HepG2 (cell line): ENCODE data around the gene CREB3. TPM values are rescaled to one million over a fixed set of nuclear protein-coding genes. Genes with fewer than 3 reads are reported as not detected.

Experiments
- CHD4 ChIP-seq: fragments of 200-600 bp; sonication (generic); IDR thresholded peaks from 2 replicates; pipeline ENCODE4 v1.7.0; 2017; ENCODE audit warnings: mild to moderate bottlenecking, low read length, borderline replicate concordance
- DNMT1 ChIP-seq: sonication (generic); formaldehyde crosslinking; IDR thresholded peaks from 2 replicates; pipeline ENCODE4 v1.5.1; 2020; ENCODE audit warnings: mild to moderate bottlenecking, missing genetic modification reagents
- FOXJ3 ChIP-seq: sonication (generic); formaldehyde crosslinking; IDR thresholded peaks from 2 replicates; pipeline ENCODE4 v1.4.0; 2020; ENCODE audit warnings: missing genetic modification reagents, mild to moderate bottlenecking, borderline replicate concordance
- HES4 ChIP-seq: sonication (generic); formaldehyde crosslinking; IDR thresholded peaks from 2 replicates; pipeline ENCODE4 v1.9.0; 2021; ENCODE audit warnings: mild to moderate bottlenecking, missing genetic modification reagents, borderline replicate concordance
- HNRNPUL1 ChIP-seq: fragments of 200-400 bp; formaldehyde crosslinking; IDR thresholded peaks from 2 replicates; pipeline ENCODE4 v1.6.1; 2017; ENCODE audit warnings: low read depth, mild to moderate bottlenecking, low read length, moderate library complexity
- KLF16 ChIP-seq, 2 experiments: sonication (generic) in 1 of 2; formaldehyde crosslinking in 1 of 2; IDR thresholded peaks; 2 replicates each; pipeline versions ENCODE4 v1.6.1 to v1.8.0; 2016 to 2023; ENCODE audit warnings: missing genetic modification reagents in 2 of 2, missing compliant biosample characterization in 1 of 2
- LCORL ChIP-seq, 2 experiments: fragments of 450-650 bp in 1 of 2; sonication (generic) in 1 of 2; formaldehyde crosslinking in 1 of 2; IDR thresholded peaks; 2 replicates each; pipeline versions ENCODE4 v1.5.0 to v1.6.1; 2017 to 2020; ENCODE audit warnings: antibody characterized with exemption in 1 of 2, missing genetic modification reagents in 1 of 2
- POLR2AphosphoS2 ChIP-seq: IDR thresholded peaks from 2 replicates; pipeline ENCODE4 v1.6.1; 2011; ENCODE audit warnings: low read depth, low read length, improper control_type of control experiment
- SP4 ChIP-seq: sonication (generic); formaldehyde crosslinking; IDR thresholded peaks from 2 replicates; pipeline ENCODE4 v1.8.1; 2023; ENCODE audit warnings: mild to moderate bottlenecking, missing genetic modification reagents
- XBP1 ChIP-seq: sonication (generic); formaldehyde crosslinking; IDR thresholded peaks from 2 replicates; pipeline ENCODE4 v1.5.0; 2020; ENCODE audit warnings: missing genetic modification reagents
- ZNF333 ChIP-seq: sonication (generic); formaldehyde crosslinking; IDR thresholded peaks from 2 replicates; pipeline ENCODE4 v1.4.0; 2020; ENCODE audit warnings: mild to moderate bottlenecking, missing genetic modification reagents, borderline replicate concordance
- ZNF496 ChIP-seq: sonication (generic); formaldehyde crosslinking; IDR thresholded peaks from 2 replicates; pipeline ENCODE4 v1.8.1; 2023; ENCODE audit warnings: mild to moderate bottlenecking, moderate library complexity, missing genetic modification reagents; ENCODE audit not compliant: insufficient replicate concordance
- ZNF569 ChIP-seq: sonication (generic); formaldehyde crosslinking; IDR thresholded peaks from 2 replicates; pipeline ENCODE4 v1.5.0; 2020; ENCODE audit warnings: mild to moderate bottlenecking, missing genetic modification reagents, moderate library complexity, borderline replicate concordance
- ZNF674 ChIP-seq: sonication (generic); formaldehyde crosslinking; IDR thresholded peaks from 2 replicates; pipeline ENCODE4 v1.5.0; 2020; ENCODE audit warnings: low read depth, mild to moderate bottlenecking, missing genetic modification reagents
- polyA plus RNA-seq, 8 experiments: library from polyadenylated mRNA; depleted of rRNA in 3 of 8; stranded (reverse) in 7 of 8; unstranded in 1 of 8; fragments of >200 nt; fragmentation: Illumina TruSeq in 4 of 8; extraction: Trizol in 4 of 8; gene quantifications; 2 replicates each; pipeline versions ENCODE4 v1.2.1 to v1.2.3, GENCODE V29; 2011 to 2016; ENCODE audit warnings: low read depth in 4 of 8, missing spikeins in 1 of 8, mixed read lengths in 1 of 8; ENCODE audit not compliant: insufficient read depth in 1 of 8
- total RNA-seq, 5 experiments: library from RNA; depleted of rRNA; stranded (reverse); fragments of >200 nt; fragmentation: Illumina TruSeq; extraction: Trizol; gene quantifications; 2 replicates each; pipeline ENCODE4 v1.2.3, GENCODE V29; 2016; ENCODE audit warnings: low read depth in 1 of 5
- TF ChIP-seq, protein P1 (sequence below): IDR thresholded peaks from 2 replicates; pipeline ENCODE4 v1.6.1; 2018; ENCODE audit warnings: missing genetic modification reagents, mild to moderate bottlenecking, missing compliant biosample characterization
- TF ChIP-seq, protein P2 (sequence below): sonication (generic); formaldehyde crosslinking; IDR thresholded peaks from 2 replicates; pipeline ENCODE4 v1.8.1; 2023; ENCODE audit warnings: mild to moderate bottlenecking, missing genetic modification reagents
- TF ChIP-seq, protein P3 (sequence below): IDR thresholded peaks from 2 replicates; pipeline ENCODE4 v1.6.1; 2016; ENCODE audit warnings: missing genetic modification reagents, missing compliant biosample characterization

Gene CREB3
- total and polyA plus RNA-seq, 2 of the 13 experiments (the other 11 are each of a cell fraction or from before 2014, with no cell fraction given), result 11.1 to 34.2 TPM

DNA sequence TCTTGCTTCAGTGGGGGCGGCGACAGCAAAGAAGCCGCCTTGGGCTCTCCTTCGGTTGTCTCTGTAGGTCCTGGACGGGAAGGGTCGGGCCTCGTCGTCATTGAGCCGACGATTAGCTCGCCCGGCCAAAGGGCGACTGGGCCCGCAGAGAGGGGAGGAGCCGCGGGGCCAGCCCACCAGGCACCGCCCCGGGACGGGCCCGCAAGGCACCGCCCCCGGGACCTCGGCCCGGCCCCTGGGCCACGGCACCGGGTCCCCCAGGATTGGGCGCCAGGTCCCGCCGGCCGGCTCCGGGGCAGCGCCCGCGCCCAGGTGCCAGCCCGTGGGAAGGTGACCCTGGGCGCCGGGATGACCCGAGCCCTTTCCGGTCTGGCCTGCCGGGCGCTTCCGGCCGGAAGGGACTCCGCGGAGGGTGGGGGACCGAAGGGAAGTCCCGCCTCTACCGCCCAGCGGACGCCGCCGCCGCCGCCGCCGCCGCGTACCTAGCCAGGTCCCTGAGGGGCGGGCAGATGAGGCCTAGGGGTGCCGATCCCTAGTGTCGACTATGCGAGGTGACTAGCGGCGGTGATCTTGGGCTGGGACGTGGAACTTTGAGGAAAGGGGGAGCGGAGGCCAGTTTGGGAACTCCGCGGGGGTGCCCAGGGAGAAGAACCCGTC is 16.5 kb downstream of the CREB3 start, which contains the start of the genes GBA2 and RGP1 (continued):
- TF ChIP-seq LCORL (IDR thresholded peaks at IDR 0.05) (no peak), LCORL (CRISPR knock-in tag; IDR thresholded peaks at IDR 0.05) (no peak), CHD4 (no peak), ZNF569 (no peak), KLF16 (CRISPR knock-in tag; IDR thresholded peaks at IDR 0.05) (peak in 1 of 2 experiments; percentile 72; a peak in 2 of 4 replicates), ZNF496 (CRISPR knock-in tag) (no peak), HES4 (peak; percentile 24; the same call in 1 of the 2 replicates), POLR2AphosphoS2 (no peak), SP4 (CRISPR knock-in tag) (peak; percentile 76), DNMT1 (CRISPR knock-in tag) (no peak), ZNF333 (CRISPR knock-in tag) (no peak), ZNF674 (no peak), FOXJ3 (CRISPR knock-in tag) (no peak), HNRNPUL1 (no peak), XBP1 (no peak)
- TF ChIP-seq, protein P1, sequence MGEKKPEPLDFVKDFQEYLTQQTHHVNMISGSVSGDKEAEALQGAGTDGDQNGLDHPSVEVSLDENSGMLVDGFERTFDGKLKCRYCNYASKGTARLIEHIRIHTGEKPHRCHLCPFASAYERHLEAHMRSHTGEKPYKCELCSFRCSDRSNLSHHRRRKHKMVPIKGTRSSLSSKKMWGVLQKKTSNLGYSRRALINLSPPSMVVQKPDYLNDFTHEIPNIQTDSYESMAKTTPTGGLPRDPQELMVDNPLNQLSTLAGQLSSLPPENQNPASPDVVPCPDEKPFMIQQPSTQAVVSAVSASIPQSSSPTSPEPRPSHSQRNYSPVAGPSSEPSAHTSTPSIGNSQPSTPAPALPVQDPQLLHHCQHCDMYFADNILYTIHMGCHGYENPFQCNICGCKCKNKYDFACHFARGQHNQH (CRISPR knock-in tag), result no peak; the same call in 1 of the 2 replicates
- TF ChIP-seq, protein P2, sequence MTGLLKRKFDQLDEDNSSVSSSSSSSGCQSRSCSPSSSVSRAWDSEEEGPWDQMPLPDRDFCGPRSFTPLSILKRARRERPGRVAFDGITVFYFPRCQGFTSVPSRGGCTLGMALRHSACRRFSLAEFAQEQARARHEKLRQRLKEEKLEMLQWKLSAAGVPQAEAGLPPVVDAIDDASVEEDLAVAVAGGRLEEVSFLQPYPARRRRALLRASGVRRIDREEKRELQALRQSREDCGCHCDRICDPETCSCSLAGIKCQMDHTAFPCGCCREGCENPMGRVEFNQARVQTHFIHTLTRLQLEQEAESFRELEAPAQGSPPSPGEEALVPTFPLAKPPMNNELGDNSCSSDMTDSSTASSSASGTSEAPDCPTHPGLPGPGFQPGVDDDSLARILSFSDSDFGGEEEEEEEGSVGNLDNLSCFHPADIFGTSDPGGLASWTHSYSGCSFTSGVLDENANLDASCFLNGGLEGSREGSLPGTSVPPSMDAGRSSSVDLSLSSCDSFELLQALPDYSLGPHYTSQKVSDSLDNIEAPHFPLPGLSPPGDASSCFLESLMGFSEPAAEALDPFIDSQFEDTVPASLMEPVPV (CRISPR knock-in tag), result no peak; the same call in 1 of the 2 replicates
- TF ChIP-seq, protein P3, sequence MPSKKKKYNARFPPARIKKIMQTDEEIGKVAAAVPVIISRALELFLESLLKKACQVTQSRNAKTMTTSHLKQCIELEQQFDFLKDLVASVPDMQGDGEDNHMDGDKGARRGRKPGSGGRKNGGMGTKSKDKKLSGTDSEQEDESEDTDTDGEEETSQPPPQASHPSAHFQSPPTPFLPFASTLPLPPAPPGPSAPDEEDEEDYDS (CRISPR knock-in tag), result no peak; the same call in 1 of the 2 replicates
